GM12878 (cell line): Measurements from ENCODE around the gene PSMB5.

Experiments used
- CREM ChIP-seq: IDR thresholded peaks from 2 replicates; pipeline ENCODE4 v1.6.1; 2014; ENCODE audit warnings: antibody characterized with exemption, low read depth
- ESRRA ChIP-seq: IDR thresholded peaks from 2 replicates; pipeline ENCODE4 v1.6.1; 2012; ENCODE audit warnings: mild to moderate bottlenecking, low read length, improper control_type of control experiment
- JUNB ChIP-seq: IDR thresholded peaks from 2 replicates; pipeline ENCODE4 v1.6.1; 2016; ENCODE audit warnings: antibody characterized with exemption, mild to moderate bottlenecking
- JUND ChIP-seq: IDR thresholded peaks from 2 replicates; pipeline ENCODE4 v1.6.1; 2012; ENCODE audit warnings: low read depth, mild to moderate bottlenecking, low read length, improper control_type of control experiment, moderate library complexity
- POLR2AphosphoS5 ChIP-seq: IDR thresholded peaks from 2 replicates; pipeline ENCODE4 v1.6.1; 2011; ENCODE audit warnings: mild to moderate bottlenecking, low read length, inconsistent platforms
- SIX5 ChIP-seq: IDR thresholded peaks from 2 replicates; pipeline ENCODE4 v1.6.1; 2011; ENCODE audit warnings: mild to moderate bottlenecking, low read depth, low read length, moderate library complexity; ENCODE audit not compliant: severe bottlenecking
- ZNF24 ChIP-seq: fragments of 450-650 bp; IDR thresholded peaks from 2 replicates; pipeline ENCODE4 v1.6.1; 2017; ENCODE audit warnings: antibody characterized with exemption, mild to moderate bottlenecking
- TF ChIP-seq, protein P1 (sequence below), 3 experiments: IDR thresholded peaks in 2 of 3; conservative IDR thresholded peaks in 1 of 3; 2 replicates each; pipeline ENCODE4 v1.5.1; 2011; ENCODE audit warnings: low read depth in 3 of 3, low read length in 3 of 3, mild to moderate bottlenecking in 3 of 3, control low read depth in 2 of 3, moderate library complexity in 2 of 3, inconsistent platforms in 1 of 3, mixed read lengths in 1 of 3; ENCODE audit not compliant: control insufficient read depth in 2 of 3, insufficient read depth in 1 of 3; ENCODE audit errors: extremely low read depth in 1 of 3

DNA sequence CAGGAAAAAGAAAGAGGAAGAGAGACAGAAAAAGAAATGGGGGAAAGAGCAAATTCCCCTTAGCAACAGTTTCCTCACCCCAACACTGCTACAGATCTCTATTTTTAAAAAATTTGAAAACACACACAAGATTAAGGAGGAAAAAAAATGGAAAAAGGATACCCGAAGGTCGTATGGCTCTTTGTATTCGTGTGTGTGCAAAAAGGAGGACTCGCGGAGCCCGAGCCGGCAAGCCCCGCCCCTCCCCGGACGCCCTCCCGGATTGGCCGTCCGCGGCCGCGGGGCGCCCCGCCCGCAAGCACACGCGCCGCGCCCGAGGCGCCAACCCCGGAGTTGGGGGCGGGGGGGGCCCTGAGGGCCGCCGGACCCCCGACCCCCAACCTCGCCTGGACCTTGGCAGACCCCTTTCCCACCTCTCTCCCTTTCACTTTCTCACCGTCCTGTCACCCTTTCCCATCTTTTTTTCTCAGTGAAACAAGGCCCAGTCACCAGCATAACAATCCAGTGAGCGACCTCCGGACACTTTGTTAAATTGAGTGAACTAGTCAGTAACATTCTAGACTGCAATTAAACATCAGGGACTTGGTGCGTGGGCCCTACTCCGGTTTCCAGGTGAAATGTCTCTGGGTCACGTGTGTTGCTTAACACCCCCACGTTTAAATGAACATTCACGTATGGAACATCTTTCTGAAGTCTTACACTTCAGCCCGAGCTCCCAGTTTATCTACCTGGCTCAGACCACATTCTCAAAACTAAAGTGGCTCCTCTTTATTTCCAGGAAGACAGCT is 24.6 kb downstream of the PSMB5 start, which contains the start of gene C14orf93:
- TF ChIP-seq, protein P1, sequence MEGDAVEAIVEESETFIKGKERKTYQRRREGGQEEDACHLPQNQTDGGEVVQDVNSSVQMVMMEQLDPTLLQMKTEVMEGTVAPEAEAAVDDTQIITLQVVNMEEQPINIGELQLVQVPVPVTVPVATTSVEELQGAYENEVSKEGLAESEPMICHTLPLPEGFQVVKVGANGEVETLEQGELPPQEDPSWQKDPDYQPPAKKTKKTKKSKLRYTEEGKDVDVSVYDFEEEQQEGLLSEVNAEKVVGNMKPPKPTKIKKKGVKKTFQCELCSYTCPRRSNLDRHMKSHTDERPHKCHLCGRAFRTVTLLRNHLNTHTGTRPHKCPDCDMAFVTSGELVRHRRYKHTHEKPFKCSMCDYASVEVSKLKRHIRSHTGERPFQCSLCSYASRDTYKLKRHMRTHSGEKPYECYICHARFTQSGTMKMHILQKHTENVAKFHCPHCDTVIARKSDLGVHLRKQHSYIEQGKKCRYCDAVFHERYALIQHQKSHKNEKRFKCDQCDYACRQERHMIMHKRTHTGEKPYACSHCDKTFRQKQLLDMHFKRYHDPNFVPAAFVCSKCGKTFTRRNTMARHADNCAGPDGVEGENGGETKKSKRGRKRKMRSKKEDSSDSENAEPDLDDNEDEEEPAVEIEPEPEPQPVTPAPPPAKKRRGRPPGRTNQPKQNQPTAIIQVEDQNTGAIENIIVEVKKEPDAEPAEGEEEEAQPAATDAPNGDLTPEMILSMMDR (IDR thresholded peaks at IDR 0.05 in 2 of 3, conservative IDR thresholded peaks at IDR 0.05 in 1 of 3; ENCODE audit: control insufficient read depth in 2 of 3, extremely low read depth in 1 of 3, insufficient read depth in 1 of 3, low read depth in 3 of 3, low read length in 3 of 3): no peak
- TF ChIP-seq JUNB: no peak
- TF ChIP-seq ZNF24: no peak
- no peak for TF ChIP-seq JUND
- TF ChIP-seq ESRRA: no peak
- TF ChIP-seq CREM: no peak
- TF ChIP-seq SIX5: no peak
- peak; percentile 46 for TF ChIP-seq POLR2AphosphoS5
